Measurements from ENCODE around the gene LIMCH1.
"Not testable (repeated sequence)": the region's sequence is repeated elsewhere in the genome, so short reads cannot be mapped to it uniquely, and the experiment has no call there.

The LIMCH1 gene

GRCh38 chr4:41538017-41538733, at the start of gene LIMCH1:
Gene LIMCH1, plus strand, starts transcription at chr4:41538157. Its CDS starts 67,839 bp downstream, at chr4:41605996.
- DNase-seq (ENCODE audit: low read depth): no peak

GRCh38 chr4:41491081-41491576, 46.8 kb upstream of the LIMCH1 start:
- DNase-seq (ENCODE audit: low read depth): not testable (repeated sequence)

- no peak for DNase-seq (ENCODE audit: low read depth)
Observed at GRCh38 chr4:41496977-41497376, 41.0 kb upstream of the LIMCH1 start.

GRCh38 chr4:41498177-41498576, 39.8 kb upstream of the LIMCH1 start:
- no peak for DNase-seq (ENCODE audit: low read depth)

- DNase-seq (ENCODE audit: low read depth): no peak
Observed at GRCh38 chr4:41504167-41504818, 33.7 kb upstream of the LIMCH1 start.

GRCh38 chr4:41505161-41505661, 32.7 kb upstream of the LIMCH1 start:
- no peak for DNase-seq (ENCODE audit: low read depth)

- no peak for DNase-seq (ENCODE audit: low read depth)
Observed at GRCh38 chr4:41506130-41506529, 31.8 kb upstream of the LIMCH1 start.

GRCh38 chr4:41507291-41507947, 30.5 kb upstream of the LIMCH1 start:
- no peak for DNase-seq (ENCODE audit: low read depth)

GRCh38 chr4:41509451-41509866, 28.5 kb upstream of the LIMCH1 start:
- DNase-seq (ENCODE audit: low read depth): no peak

GRCh38 chr4:41510179-41510578, 27.8 kb upstream of the LIMCH1 start:
- DNase-seq (ENCODE audit: low read depth): no peak

- no peak for DNase-seq (ENCODE audit: low read depth)
Observed at GRCh38 chr4:41512136-41512535, 25.8 kb upstream of the LIMCH1 start.

- no peak for DNase-seq (ENCODE audit: low read depth)
Observed at GRCh38 chr4:41512596-41512995, 25.4 kb upstream of the LIMCH1 start.

- DNase-seq (ENCODE audit: low read depth): no peak
Observed at GRCh38 chr4:41514169-41514568, 23.8 kb upstream of the LIMCH1 start.

GRCh38 chr4:41514766-41515481, 23.0 kb upstream of the LIMCH1 start:
- no peak for DNase-seq (ENCODE audit: low read depth)

- no peak for DNase-seq (ENCODE audit: low read depth)
Observed at GRCh38 chr4:41517121-41517520, 20.8 kb upstream of the LIMCH1 start.

GRCh38 chr4:41517747-41518146, 20.2 kb upstream of the LIMCH1 start:
- DNase-seq (ENCODE audit: low read depth): no peak

GRCh38 chr4:41524425-41524824, 13.5 kb upstream of the LIMCH1 start:
- no peak for DNase-seq (ENCODE audit: low read depth)

- no peak for DNase-seq (ENCODE audit: low read depth)
Observed at GRCh38 chr4:41525129-41525528, 12.8 kb upstream of the LIMCH1 start.

- DNase-seq (ENCODE audit: low read depth): no peak
Observed at GRCh38 chr4:41526628-41527027, 11.3 kb upstream of the LIMCH1 start.

- DNase-seq (ENCODE audit: low read depth): no peak
Observed at GRCh38 chr4:41528512-41529205, 9.3 kb upstream of the LIMCH1 start.

- no peak for DNase-seq (ENCODE audit: low read depth)
Observed at GRCh38 chr4:41530741-41531140, 7.2 kb upstream of the LIMCH1 start.

- DNase-seq (ENCODE audit: low read depth): no peak
Observed at GRCh38 chr4:41532336-41532735, 5.6 kb upstream of the LIMCH1 start.
